Heart left ventricle (tissue), 13 donors: ENCODE measurements around the gene NIM1K.

ENCODE experiments used
- CTCF ChIP-seq, 12 donors: fragments of 200-600 bp; sonication (generic) in 4 of 12; IDR thresholded peaks; one replicate each; pipeline versions ENCODE4 v1.5.0 to v1.8.0; 2018 to 2022; ENCODE audit warnings: antibody characterized with exemption in 12 of 12, mild to moderate bottlenecking in 5 of 12
- POLR2A ChIP-seq, 2 donors: fragments of 450-650 bp; IDR thresholded peaks; one replicate each; pipeline ENCODE4 v1.6.1; 2017; ENCODE audit warnings: antibody characterized with exemption in 2 of 2, mild to moderate bottlenecking in 2 of 2, moderate library complexity in 2 of 2
- donor health status: ischemic (EF 13 %, LVEDD 7.1; RV severe dilation, severe dysfunction).
- donor health status: DM: no; HTN: yes; CAD: no.
- donor health status: DM: no; HTN: no; CAD: no.
- donor health status: ischemic (EF 25% LVEDD 6.9; RV normal size, moderate dysfunction).
- donor health status: ischemic (EF 25% LVEDD 5.7; RV mildly dilated, moderate dysfunction).
- donor health status: ischemic (EF 35%, LVEDD 5.7; RV mildly dilated, moderate dysfunction).
- donor health status: nonischemic (EF 11% LVEDD 7.7; RV severe dilation, severe dysfunction).
- donor health status: DM: yes; HTN: yes; CAD: no.
- donor health status: PGD.
- donor health status: ischemic (EF 29% LVEDD 5.4; RV normal size, mild dysfunction).
- donor health status: nonischemic (EF 23%, LVEDD 6.1; RV moderate dilation, normal function).

DNA sequence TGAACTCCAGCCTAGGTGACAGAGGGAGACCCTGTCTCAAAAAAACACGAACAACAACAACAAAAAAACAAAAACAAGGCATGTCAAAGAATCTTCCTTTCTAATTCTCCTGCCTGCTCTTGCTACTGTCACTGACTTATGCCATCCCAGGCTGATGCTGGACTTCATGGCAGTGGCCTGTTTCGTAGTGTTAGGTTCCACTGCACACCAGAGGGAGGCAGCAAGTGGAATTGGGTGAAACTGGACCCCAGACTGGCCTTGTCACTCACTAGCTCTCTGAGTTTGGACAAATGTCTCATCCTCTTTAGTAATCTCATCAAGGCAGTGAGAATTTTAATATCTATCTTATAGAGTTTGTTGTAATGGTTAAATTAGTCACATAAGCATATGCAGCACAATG, 12.9 kb downstream of the NIM1K start:
- TF ChIP-seq CTCF (IDR thresholded peaks at IDR 0.05), result no peak
- TF ChIP-seq POLR2A (IDR thresholded peaks at IDR 0.05), result no peak
